PC-3 (cell line): ENCODE data around the gene PLCL1.

Experiments used
- CTCF ChIP-seq: fragments of 300-600 bp; sonication (generic); conservative IDR thresholded peaks from 2 replicates; pipeline ENCODE4 v1.5.1; 2017; ENCODE audit warnings: antibody characterized with exemption, low read depth, mild to moderate bottlenecking, low read length
- EZH2 ChIP-seq: fragments of 300-600 bp; sonication (generic); IDR thresholded peaks from one replicate; pipeline ENCODE4 v1.6.1; 2017; ENCODE audit warnings: antibody characterized with exemption, mild to moderate bottlenecking, low read length; ENCODE audit not compliant: unreplicated experiment

- TF ChIP-seq EZH2 = no peak
- no peak for TF ChIP-seq CTCF
These were observed 116.3 kb downstream of the PLCL1 start for GRCh38 chr2:197920592-197921201.
